Loucy (cell line): Measurements from ENCODE around the gene KCNJ6.

Source experiments
- H2AFZ ChIP-seq: fragments of 200-600 bp; sonication (generic); 2 replicates; pipeline ENCODE4 v1.6.0; 2016; ENCODE audit warnings: antibody characterized with exemption, mild to moderate bottlenecking, low read length, moderate library complexity
- H3F3A ChIP-seq: fragments of 200-600 bp; 2 replicates; pipeline ENCODE4 v1.6.0; 2016; ENCODE audit warnings: antibody characterized with exemption, low read depth, mild to moderate bottlenecking
- H3K27me3 ChIP-seq: fragments of 200-600 bp; sonication (generic); 2 replicates; pipeline ENCODE4 v1.6.1; 2014; ENCODE audit warnings: low read length, mild to moderate bottlenecking; ENCODE audit not compliant: insufficient read depth, poor library complexity, severe bottlenecking
- H3K36me3 ChIP-seq: fragments of 200-600 bp; sonication (generic); 2 replicates; pipeline ENCODE4 v1.6.1; 2016; ENCODE audit warnings: low read length; ENCODE audit not compliant: insufficient read depth
- H3K4me1 ChIP-seq: fragments of 200-600 bp; sonication (generic); 2 replicates; pipeline ENCODE4 v1.5.1; 2014; ENCODE audit warnings: low read length, mild to moderate bottlenecking; ENCODE audit not compliant: insufficient read depth, poor library complexity, severe bottlenecking
- H3K4me2 ChIP-seq: fragments of 200-600 bp; sonication (generic); 2 replicates; pipeline ENCODE4 v1.6.0; 2014; ENCODE audit warnings: antibody characterized with exemption, low read length, low read depth, mild to moderate bottlenecking; ENCODE audit not compliant: poor library complexity, severe bottlenecking
- H3K4me3 ChIP-seq: fragments of 200-600 bp; sonication (generic); 2 replicates; pipeline ENCODE4 v1.5.1; 2014; ENCODE audit warnings: low read length, mild to moderate bottlenecking, mixed read lengths; ENCODE audit not compliant: poor library complexity, severe bottlenecking
- H3K79me2 ChIP-seq: fragments of 200-600 bp; sonication (generic); 2 replicates; pipeline ENCODE4 v1.6.1; 2014; ENCODE audit warnings: low read length; ENCODE audit not compliant: insufficient read depth
- H3K9ac ChIP-seq: fragments of 200-600 bp; sonication (generic); 2 replicates; pipeline ENCODE4 v1.6.0; 2014; ENCODE audit warnings: mild to moderate bottlenecking, low read depth, low read length, moderate library complexity; ENCODE audit not compliant: poor library complexity, severe bottlenecking
- H3K9me2 ChIP-seq: fragments of 200-600 bp; sonication (generic); replicated peaks from 2 replicates; pipeline ENCODE4 v1.6.1; 2016; ENCODE audit warnings: low read depth, low read length, mixed read lengths
- H3K9me3 ChIP-seq: fragments of 200-600 bp; sonication (generic); 2 replicates; pipeline ENCODE4 v1.6.1; 2014; ENCODE audit warnings: mild to moderate bottlenecking, antibody characterized with exemption, low read length, low read depth; ENCODE audit not compliant: insufficient read depth
- H4K20me1 ChIP-seq: fragments of 200-600 bp; sonication (generic); 2 replicates; pipeline ENCODE4 v1.6.0; 2014; ENCODE audit warnings: antibody characterized with exemption, low read length, mild to moderate bottlenecking; ENCODE audit not compliant: insufficient read depth, poor library complexity, severe bottlenecking
- CTCF ChIP-seq: fragments of 200-600 bp; sonication (generic); conservative IDR thresholded peaks from 2 replicates; pipeline ENCODE4 v1.5.1; 2014; ENCODE audit warnings: mild to moderate bottlenecking, antibody characterized with exemption, low read length
- EZH2phosphoT487 ChIP-seq: fragments of 200-600 bp; IDR thresholded peaks from 2 replicates; pipeline ENCODE4 v1.6.1; 2018; ENCODE audit warnings: antibody characterized with exemption, mild to moderate bottlenecking, moderate library complexity, borderline replicate concordance

Gene KCNJ6

GRCh38 chr21:37636152-37636860, 280.0 kb downstream of the KCNJ6 start:
- no peak overlapping the region for H2AFZ ChIP-seq
- no peaks in the 10 kb centered on the region for H3K79me2 ChIP-seq
- H3K9me2 ChIP-seq, result no peaks in the 10 kb centered on the region
- H3K4me3 ChIP-seq, result no peak overlapping the region
- no peak overlapping the region for H3K4me2 ChIP-seq
- H3K4me1 ChIP-seq, result no peaks in the 10 kb centered on the region
- no peaks in the 10 kb centered on the region for H3K9me3 ChIP-seq
- no peaks in the 10 kb centered on the region for H3F3A ChIP-seq
- H3K9ac ChIP-seq, result no peak overlapping the region
- H3K36me3 ChIP-seq, result no peaks in the 10 kb centered on the region
- H3K27me3 ChIP-seq, result no peaks in the 10 kb centered on the region
- no peaks in the 10 kb centered on the region for H4K20me1 ChIP-seq
- TF ChIP-seq EZH2phosphoT487 (no peak), CTCF (no peak)

- Histone ChIP-seq H3K9ac (no peak overlapping the region), H3K27me3 (no peaks in the 10 kb centered on the region), H2AFZ (no peak overlapping the region), H3F3A (no peaks in the 10 kb centered on the region), H3K4me2 (no peak overlapping the region), H3K79me2 (no peaks in the 10 kb centered on the region), H3K4me1 (peaks cover 8% of the 10 kb centered on the region), H3K9me2 (no peaks in the 10 kb centered on the region; the same call in 1 of the 2 replicates), H3K4me3 (no peak overlapping the region), H3K36me3 (no peaks in the 10 kb centered on the region), H4K20me1 (no peaks in the 10 kb centered on the region), H3K9me3 (no peaks in the 10 kb centered on the region)
- TF ChIP-seq EZH2phosphoT487 (no peak), CTCF (no peak)
These were observed 284.7 kb downstream of the KCNJ6 start for GRCh38 chr21:37631319-37632117.

- Histone ChIP-seq H3K9ac (no peak overlapping the region), H3K4me1 (peaks cover 8% of the 10 kb centered on the region), H3K4me2 (no peak overlapping the region), H3K4me3 (no peak overlapping the region), H3K9me3 (no peaks in the 10 kb centered on the region), H3K9me2 (no peaks in the 10 kb centered on the region; the same call in 1 of the 2 replicates), H3K27me3 (no peaks in the 10 kb centered on the region), H3K36me3 (no peaks in the 10 kb centered on the region), H3F3A (no peaks in the 10 kb centered on the region), H3K79me2 (no peaks in the 10 kb centered on the region), H4K20me1 (no peaks in the 10 kb centered on the region), H2AFZ (no peak overlapping the region)
- no peak for TF ChIP-seq CTCF
- no peak for TF ChIP-seq EZH2phosphoT487
These were observed 285.4 kb downstream of the KCNJ6 start for GRCh38 chr21:37630872-37631271.
